GM11168 (cell line): ENCODE measurements around the gene MICAL2.

Experiments used
- in situ Hi-C: fragments of 300-500 bp; cut with MboI; formaldehyde crosslinking; loops from one replicate; pipeline ENCODE4 v1.12.0; 2022; ENCODE audit warnings: low sequenced_read_pairs; ENCODE audit not compliant: unreplicated experiment

The MICAL2 gene

DNA sequence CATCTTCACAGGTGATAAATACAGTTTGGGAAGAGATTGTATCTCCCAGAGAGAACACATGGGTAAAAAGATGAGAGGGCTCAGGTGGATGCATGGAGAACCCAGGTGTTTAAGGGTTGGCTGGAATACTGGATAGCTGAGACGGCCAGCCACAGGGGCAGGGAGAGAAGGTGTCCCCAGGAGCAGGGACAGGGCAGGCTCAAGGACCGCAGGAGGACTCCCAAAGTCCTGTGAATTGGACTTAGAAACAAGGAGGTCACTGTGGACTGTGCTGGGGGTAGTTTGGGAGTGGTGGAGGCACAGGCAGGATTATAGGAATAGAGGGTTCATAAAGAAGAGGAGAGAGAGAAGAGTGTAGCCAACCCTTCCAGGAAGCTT lies 163.2 kb downstream of the MICAL2 start:
- in situ Hi-C loops: loop anchor here (5.0 kb wide), 1 partner anchor 221 kb away; no protein-coding TSS in a partner anchor

DNA sequence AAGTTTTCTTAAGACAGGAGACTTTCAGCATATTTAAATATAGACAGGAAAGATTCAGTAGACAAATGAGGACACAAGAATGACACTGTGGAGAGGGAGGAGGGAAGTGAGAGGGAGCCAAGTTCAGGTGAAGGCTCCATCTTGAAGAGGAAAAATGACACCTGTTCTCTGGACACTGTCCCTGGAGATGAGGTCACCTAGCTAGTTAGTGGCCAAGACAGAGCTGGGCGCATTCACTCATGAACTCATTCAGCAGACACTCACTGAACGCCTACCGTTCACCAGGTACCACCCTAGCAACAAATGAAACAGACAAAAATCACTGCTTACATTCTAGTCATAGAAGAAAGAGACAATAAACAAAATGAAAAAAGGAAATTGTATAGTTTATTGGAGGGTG lies 163.7 kb downstream of the MICAL2 start:
- in situ Hi-C loops: loop anchor here (5.0 kb wide), 1 partner anchor 222 kb away; no protein-coding TSS in a partner anchor

- in situ Hi-C loops: loop anchor here (5.0 kb wide), 1 partner anchor 222 kb away; no protein-coding TSS in a partner anchor
These were observed 164.3 kb downstream of the MICAL2 start for GRCh38 chr11:12274558-12275197.

- in situ Hi-C loops: no loop called here
These were observed 165.4 kb downstream of the MICAL2 start for GRCh38 chr11:12275818-12276217.

GRCh38 chr11:12276356-12276755 lies 166.0 kb downstream of the MICAL2 start:
- in situ Hi-C loops: no loop called here

- in situ Hi-C loops: no loop called here
These were observed 166.6 kb downstream of the MICAL2 start for GRCh38 chr11:12276831-12277475.

GRCh38 chr11:12278766-12279671 lies 168.6 kb downstream of the MICAL2 start:
- in situ Hi-C loops: no loop called here

GRCh38 chr11:12279672-12280108 lies 169.3 kb downstream of the MICAL2 start:
- in situ Hi-C loops: no loop called here

GRCh38 chr11:12280199-12280837 lies 169.9 kb downstream of the MICAL2 start:
- in situ Hi-C loops: no loop called here

DNA sequence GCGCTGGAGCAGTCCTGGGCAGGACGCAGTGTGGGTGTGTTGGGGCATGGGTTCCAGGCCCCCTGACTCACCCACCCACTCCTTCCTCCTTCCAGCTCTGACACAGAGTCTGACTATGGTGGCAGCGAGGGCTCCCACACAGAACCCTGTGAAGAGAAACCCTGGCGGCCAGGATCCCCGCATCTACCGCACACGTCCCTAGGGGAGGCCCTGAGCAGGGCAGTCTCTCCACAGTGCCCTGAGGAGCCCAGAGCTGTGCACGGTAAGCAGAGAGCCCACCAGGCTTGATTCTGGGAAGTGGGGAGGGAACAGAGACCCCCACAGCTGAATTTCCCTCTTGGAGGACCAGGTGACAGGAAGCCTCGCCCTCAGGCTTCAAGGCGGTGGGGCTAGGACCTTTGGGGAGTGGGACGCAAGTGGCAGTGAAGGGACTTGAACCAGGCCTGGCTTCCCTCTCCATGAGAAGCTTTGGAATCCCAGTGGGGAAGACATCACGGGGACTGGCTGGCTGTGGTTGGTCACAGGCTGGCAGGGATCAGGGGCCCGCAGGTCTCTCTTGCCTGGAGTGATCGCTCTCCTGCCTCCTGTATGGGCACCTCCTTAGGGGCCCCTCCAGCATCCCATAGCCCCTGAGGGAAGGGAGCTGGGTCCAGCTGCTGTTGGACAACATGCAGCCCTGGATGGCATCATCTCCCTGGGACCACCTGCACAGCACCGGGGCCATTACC lies 170.6 kb downstream of the MICAL2 start:
- in situ Hi-C loops: no loop called here

- in situ Hi-C loops: no loop called here
These were observed 171.4 kb downstream of the MICAL2 start for GRCh38 chr11:12281571-12282478.

DNA sequence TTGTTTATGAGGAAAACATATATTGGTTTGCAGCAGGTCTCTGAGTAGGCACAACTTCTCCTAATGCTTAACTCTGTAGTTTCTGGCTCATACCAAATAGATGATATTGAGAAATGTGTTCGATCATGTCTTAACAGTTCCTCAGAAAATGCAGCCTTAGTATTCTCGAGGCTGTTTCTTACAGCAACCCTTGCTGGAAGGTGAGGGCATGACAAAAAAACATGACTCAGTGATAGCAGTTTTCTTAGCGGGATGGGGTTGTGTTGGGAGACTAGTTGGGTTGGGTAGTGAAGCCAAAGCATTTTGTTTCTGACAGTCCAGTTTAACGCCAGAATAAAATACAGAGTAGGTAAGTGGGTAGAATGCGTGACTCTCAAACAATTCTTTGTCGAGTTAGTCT lies 172.3 kb downstream of the MICAL2 start:
- in situ Hi-C loops: no loop called here

GRCh38 chr11:12284316-12285050 lies 174.1 kb downstream of the MICAL2 start:
- in situ Hi-C loops: no loop called here

GRCh38 chr11:12285106-12285505 lies 174.7 kb downstream of the MICAL2 start:
- in situ Hi-C loops: no loop called here

DNA sequence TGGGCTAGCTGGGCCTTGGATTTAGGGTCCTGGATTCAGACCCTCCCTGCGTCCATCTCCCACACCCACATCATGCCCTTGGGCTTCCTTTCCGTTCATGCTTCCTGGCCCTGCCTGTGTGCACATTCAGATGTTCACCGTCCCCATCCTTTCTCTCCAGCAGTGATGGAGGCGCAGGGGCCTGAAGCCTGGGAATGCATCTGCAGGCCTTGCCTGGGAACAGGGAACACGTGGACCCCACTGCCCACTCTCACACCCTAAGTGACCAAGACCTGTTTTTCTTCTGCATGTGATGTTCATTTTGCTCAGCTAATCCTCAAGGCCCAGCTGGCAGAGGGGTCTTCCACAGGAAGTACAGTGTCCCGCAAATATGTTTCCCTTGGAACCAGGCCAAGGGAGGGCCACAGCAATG lies 175.4 kb downstream of the MICAL2 start:
- in situ Hi-C loops: no loop called here

DNA sequence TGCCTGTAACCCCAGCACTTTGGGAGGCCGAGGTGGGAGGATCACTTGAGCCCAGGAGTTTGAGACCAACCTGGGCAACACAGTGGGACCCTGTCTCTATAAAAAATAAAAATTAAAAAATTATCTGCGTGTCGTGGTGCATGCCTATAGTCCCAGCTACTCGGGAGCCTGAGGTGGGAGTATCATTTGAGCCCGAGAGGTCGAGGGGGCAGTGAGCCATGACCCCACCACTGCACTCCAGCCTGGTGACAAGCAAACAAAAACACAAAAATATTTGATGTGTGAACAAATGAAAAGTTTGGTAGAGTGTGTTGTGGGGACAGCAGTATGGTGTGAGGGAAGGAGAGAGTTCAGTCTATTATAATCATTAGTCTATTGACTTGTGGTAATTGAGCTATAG lies 176.2 kb downstream of the MICAL2 start:
- in situ Hi-C loops: no loop called here

GRCh38 chr11:12287009-12287373 lies 176.6 kb downstream of the MICAL2 start:
- in situ Hi-C loops: no loop called here
